DMS53 (cell line): ENCODE measurements around the gene EXOC3L1.

ENCODE experiments used
- DNase-seq: peaks from one replicate; lab custom pipeline; 2025; lab: John Stamatoyannopoulos, UW

EXOC3L1 gene

DNA sequence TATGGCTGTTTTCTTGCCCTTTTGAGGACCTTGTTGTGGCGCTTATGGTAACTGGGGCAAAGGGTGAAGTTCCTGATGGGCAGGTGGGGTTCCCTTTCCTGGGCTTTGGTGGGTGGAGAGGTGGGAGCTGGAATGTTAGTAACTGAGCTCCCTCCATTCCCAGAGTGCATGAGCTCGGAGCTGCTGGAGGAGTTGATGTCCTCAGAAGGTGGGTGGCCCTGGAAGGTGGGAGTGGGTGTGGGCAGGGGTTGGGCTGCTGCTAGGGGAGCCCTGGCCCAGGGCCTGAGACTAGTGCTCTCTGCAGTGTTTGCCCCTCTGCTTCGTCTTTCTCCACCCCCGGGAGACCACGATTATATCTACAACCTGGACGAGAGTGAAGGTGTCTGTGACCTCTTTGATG lies 7.8 kb upstream of the EXOC3L1 start:
- DNase-seq: no peak

DNA sequence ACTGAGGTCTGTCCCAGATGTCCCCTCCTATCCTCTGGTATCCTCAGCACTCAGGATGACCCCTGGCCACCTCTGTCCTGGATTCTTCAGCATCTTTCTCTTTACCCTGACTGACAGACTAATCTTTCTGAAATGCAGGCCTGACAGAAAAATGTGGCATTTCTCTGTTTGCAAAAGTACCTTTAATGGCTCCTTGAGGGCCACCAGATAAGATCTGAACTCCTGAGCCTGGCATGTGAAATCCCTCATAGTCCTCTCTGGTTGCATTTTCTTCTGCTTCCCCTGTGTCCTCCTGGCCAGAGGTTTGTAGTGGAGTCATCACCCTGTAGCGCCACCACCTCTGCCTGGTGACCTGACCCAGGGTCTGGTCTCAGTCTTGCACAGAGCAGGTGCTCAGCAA lies 6.9 kb upstream of the EXOC3L1 start:
- DNase-seq: no peak

DNA sequence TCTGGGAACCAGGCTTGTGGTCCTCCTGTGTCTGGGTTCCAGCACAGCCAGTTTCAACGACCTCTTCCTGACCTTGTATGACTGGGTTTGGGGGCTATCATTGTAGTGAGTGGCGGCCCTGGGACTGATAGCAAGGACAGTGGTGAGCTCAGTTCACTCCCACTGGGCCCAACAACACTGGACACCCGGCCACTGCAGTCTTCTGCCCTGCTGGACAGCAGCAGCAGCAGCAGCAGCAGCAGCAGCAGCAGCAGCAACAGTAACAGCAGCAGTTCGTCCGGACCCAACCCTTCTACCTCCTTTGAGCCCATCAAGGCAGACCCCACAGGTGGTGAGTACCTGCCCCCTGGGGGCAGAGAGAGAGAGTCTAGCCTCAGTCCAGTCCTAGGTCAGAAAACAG lies 5.7 kb upstream of the EXOC3L1 start:
- no peak for DNase-seq

DNA sequence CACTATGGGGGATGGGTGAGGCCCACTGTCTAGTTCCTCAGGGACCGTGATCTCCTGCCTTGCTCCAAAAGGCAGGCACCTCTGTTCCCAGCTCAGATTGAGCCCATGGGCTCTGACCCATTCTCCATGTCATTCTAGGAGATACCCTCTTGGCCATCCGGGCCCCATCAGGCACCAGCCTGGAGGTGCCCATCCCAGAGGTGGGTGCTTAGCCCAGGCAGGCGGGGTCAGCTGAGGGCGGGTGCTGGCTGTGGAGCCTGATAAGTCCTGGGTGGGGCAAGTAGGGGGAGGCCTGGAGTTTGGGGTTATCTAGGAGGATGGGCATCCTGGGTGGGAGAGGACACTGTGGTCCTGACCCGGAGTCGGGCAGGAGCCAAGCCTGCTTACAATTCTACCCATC lies 4.3 kb upstream of the EXOC3L1 start:
- no peak for DNase-seq

DNA sequence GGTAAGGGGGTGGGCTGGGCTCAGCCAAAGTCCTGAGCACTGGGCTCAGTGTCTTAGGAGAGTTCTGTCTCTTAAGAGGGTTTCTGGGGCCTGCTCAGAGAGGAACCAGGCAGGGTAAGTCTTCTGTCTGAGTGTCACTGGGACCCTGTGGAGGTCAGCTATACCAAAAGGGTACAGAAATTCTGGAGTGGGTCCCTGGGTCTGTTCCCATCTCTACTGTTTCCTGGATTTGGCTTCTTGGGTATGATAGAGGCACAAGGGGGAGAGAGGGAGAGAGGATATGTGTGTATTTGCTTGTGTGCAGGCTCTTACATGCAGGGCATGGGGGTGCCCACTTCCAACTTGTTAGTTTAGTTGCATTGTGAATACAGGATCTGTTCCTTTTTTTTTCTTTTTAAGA lies 3.6 kb upstream of the EXOC3L1 start:
- no peak for DNase-seq

DNA sequence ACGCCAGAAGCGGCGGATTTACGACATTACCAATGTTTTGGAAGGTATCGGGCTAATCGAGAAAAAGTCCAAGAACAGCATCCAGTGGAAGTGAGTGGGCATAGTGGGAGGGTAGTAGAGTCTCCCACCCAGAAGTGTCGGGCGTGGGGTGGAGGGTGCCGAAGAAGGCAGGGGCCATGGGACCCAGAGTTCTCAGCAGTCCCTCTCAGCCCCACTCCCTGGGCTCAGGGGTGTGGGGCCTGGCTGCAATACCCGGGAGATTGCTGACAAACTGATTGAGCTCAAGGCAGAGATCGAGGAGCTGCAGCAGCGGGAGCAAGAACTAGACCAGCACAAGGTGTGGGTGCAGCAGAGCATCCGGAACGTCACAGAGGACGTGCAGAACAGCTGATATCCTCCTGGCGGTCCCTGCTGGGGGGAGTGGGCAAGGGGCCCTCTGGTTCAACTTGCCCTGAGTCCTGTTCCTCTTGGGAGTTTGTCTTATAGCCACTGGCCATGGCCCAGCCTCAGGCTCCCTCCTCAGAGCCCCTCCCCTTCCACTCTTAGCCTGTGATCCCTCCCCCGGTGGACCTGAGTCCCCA lies 2.9 kb upstream of the EXOC3L1 start:
- DNase-seq: no peak

DNA sequence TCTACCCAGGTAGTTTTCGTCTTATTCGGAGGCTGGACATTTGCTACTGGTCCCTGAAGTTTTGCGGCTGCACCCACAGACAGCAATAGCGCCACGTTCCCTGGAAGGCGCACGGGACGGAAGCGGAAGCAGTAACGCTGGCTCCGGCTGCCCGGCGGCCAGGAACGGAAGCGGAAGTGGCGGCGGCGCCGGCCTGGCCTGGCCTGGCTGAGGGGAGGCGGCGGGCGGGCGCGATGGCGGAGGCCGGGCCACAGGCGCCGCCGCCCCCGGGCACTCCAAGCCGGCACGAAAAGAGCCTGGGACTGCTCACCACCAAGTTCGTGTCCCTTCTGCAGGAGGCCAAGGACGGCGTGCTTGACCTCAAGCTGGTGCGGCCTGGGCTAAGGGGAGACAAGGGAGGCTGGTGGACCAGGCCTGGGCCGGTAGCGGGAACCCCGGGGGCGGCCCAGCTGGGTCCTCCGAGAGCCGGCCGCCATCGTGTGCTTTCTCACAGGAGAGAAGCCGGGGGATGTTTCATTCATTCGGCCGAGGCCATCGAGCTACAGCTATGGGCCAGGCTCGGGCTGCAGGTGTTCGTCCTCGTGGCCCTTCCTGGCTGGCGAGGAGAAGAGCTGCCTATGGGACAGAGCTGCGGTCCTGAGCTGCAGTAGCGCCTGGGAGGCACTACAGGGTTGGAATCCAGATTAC lies 2.2 kb upstream of the EXOC3L1 start, which contains the start of gene E2F4:
Gene E2F4, plus strand, starts transcription at position 161 of the 687 bp plus-strand sequence. Its CDS starts 73 bp downstream, at position 234.
- DNase-seq: peak; percentile 96

DNA sequence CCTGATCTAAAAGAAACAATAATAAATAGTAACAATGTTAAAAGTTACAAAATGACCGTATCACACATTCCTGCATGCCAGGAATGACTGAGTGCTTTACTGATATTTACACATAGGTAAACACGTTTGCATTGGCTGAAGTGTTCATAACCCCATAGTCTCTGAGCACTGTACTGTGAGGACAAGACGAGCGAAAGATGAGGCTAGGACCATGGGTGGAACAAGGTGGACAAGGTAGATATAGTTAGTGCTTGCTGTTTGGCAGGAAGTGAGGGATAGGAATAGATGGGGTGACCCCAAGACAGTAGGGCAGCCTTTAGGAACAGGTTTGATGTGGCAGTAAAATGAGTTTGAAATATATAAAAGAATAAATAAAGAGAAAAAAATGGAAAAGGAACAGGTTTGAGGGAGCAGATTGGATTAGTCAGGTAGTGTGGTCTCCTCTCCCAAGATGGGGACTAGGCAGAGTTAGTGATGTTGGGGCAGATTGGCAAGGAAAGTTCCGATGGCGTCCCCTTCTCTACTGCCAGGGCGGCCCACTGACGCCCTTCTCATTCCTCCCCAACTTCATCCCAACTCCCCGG lies 1.6 kb upstream of the EXOC3L1 start:
- DNase-seq: no peak

DNA sequence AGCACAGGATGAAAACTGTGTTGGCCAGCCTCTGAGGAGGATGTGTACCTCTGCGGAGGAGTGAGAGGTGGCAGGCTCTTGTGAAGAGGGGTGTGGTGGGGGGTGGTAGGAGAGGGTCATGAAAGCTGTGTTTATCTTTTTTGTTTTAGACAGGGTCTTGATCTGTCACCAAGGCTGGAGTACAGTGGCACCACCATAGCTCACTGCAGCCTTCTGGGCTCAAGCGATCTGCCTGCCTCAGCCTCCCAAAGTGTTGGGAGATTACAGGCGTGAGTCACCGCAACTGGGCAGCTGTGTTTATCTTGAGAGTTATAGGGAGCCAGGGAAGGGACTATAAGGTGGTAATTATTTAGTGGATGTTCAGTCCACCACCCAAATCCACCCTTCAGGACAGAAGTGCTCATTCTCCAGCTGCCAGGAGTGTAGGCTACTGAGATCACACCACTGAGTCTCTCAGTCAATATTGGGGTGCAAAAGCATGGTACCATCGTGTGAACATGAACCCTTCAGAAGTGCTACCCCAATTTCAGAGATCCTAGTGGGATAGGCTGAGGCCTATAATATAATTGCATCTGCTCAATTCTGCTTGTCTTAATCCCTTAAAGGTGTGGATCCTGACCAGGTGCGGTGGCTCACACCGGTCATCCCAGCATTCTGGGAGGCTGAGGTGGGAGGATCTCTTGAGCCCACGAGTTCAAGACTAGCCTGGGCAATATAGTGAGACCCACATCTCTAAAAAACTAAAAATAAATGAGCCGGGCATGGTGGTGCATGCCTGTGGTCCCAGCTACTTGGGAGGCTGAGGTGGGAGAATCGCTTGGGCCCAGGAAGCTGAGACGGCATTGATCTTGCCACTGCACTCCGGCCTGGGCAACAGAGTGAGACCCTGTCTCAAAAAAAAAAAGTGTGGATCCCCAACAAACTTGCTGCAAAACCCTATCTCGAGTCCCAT lies 788 bp upstream of the EXOC3L1 start:
- DNase-seq: peak; percentile 70

DNA sequence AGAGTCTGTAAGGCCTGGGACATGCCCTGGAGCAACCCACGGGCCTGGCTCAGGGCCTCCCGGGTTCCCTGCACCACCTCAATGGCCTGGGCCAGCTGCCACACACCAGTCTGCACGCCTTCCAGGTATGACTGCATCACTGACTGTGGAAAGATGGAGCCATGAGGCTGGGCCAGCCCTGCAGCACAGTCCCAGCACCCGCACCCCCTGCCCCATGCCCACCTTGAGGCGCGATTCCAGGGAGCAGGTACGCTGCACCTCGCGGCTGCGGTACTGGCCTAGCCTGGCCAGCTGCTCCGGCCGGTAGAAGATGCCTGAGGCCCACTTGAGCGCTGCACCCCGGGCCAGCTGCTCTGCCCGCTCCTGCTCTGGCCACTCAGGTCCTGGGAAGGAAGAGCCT lies 1.1 kb downstream of the EXOC3L1 start:
- no peak for DNase-seq

DNA sequence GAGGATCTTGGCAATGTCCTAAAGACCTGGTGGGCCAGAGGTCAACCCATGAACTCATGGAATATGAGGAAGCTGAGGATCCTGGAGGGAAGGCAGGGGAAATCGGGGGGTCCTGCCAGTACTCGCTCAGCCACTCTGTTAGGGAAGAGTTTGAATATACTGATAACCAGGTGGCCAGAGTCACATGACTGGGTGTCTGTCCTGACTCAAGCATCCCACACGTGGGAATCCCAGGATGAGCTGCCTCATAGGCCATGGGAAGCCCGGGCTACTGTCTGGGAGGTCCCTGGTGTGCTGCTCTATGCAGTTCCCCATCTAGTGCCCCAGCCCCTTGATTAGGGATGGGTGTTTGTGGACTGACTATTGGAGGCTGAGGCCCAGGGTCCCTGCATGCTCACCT lies 1.6 kb downstream of the EXOC3L1 start:
- no peak for DNase-seq

DNA sequence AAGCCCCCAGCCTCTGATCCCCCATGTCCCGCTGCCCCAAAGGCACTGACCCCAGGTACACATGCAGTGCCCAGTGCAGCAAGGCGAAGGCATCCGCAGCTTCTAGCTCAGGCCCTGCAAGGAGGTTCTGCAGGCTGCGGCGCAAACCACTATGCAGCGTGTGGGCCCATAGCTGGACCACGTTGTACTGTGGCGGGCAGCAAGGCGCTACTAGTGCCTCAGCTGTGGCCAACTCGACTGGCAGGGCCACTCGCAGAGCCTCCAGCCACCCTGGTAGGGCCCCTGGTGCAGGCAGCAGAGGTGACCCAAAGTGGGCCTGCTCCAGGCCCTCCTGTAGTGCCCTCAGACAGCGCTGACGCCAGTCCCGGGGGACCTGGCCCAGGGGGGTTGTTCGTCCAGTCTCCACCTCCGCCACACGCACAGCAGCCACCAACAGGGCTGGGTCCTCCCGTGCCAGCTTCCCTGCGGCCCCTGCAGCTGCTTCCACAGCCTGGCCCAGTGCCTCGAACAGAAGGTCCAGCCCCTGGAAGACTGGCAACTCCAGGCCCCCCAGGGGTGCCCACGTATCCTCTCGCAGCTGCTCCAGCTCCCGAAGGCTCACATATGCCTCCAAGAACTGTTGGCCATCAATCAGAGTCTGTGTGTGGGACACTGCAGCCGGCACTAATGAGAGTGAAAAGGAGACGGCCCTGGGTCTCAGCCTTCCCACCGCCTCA lies 2.6 kb downstream of the EXOC3L1 start:
- no peak for DNase-seq

DNA sequence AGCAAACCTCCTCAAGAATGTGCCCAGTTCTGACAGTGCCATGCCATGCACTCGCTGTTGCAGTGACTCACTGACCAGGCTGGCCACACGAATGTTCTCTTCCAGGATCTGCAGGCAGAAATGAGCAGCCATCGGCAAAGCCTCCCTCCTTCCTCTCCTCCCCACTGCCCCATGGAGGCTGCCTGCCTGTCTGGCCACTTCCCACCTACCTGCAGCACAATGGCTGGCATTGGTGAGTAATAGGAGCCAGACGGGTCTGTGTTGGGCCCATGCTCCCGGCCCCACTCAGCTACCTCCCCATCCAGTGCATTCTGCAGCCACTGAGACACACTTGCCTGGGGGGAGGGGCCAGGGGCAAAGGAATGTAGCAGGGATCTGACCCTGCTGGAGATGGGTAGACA lies 3.4 kb downstream of the EXOC3L1 start:
- DNase-seq: no peak

DNA sequence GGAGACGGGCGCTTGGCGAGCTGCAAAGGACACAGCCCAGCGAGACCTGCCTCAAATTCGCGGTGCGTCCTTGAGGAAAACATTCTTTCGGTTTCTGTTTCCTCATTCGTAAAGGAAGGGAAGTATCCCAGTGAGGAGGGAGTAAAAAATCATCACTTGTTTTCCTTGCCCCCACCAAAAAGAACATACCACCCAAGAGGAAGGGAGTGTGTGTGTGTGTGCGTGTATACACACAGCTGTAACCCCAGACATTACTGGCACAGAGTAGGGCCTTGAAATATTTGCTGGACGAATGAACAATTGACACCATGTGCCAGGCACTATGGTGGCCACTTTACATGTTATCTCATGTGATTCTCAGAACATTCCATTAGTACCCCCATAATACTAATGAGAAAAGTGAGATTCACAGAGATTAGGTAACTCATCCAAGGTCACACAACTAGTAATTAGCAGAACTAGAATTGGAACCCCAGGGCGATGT lies 4.2 kb downstream of the EXOC3L1 start:
- DNase-seq: no peak

DNA sequence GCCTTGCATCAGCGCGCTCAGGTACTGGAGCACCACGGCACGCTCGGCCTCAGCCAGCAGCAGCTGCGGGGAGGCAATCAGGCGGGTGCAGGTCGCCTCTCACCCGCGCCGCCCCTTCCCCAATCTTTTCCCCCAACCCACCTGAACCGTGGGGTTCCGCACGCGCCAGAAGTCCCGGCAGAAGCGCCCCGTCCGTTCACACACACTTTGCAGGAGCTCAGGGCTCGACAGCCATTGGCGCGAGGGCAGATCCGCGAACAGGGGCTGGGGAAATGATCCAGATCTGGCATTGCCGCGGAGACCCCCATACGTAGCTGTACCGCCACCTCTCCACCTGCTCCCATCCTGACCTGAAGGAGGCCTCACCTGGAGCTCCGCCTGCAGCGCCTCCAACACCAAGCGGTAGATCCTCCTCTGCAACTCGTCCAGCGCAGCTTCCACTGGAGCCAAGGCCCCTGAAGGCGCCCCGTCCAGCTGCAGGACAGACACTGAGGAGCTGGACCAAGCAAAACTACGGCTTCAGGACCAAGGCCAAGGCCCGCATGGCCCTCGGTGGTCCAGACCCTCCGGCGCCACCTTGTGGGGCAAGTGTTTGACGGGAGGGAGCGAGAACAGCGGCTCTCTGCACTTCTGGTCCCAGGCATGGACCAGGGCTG lies 4.8 kb downstream of the EXOC3L1 start:
- peak; percentile 91 for DNase-seq

DNA sequence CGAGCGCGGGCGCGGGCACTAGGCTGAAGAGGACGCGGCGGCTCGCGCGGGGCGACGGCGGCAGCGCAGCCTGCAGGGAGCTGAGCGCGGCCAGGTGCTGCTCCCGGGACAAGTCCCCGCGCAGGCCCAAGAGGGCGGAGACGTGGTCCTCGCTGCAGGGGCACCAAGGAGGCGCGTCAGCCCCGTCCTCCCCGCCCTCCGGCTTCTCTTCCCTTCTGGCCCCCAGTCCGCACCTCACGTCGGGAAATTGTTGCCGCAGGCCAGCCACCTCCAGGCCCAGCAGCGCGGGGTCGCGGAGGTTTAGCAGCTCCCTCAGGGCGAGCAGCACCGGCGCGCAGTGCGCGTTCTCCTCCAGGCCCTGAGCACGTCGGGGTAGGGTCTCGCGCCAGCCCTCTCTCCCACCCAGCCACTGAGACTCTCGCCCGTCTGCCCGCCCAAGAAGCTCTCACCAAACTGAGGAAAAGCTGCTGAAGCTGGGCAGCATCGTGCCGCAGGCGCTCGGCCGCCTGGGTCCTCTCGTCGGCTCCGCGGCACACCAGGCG lies 5.4 kb downstream of the EXOC3L1 start:
- DNase-seq: peak; percentile 84

DNA sequence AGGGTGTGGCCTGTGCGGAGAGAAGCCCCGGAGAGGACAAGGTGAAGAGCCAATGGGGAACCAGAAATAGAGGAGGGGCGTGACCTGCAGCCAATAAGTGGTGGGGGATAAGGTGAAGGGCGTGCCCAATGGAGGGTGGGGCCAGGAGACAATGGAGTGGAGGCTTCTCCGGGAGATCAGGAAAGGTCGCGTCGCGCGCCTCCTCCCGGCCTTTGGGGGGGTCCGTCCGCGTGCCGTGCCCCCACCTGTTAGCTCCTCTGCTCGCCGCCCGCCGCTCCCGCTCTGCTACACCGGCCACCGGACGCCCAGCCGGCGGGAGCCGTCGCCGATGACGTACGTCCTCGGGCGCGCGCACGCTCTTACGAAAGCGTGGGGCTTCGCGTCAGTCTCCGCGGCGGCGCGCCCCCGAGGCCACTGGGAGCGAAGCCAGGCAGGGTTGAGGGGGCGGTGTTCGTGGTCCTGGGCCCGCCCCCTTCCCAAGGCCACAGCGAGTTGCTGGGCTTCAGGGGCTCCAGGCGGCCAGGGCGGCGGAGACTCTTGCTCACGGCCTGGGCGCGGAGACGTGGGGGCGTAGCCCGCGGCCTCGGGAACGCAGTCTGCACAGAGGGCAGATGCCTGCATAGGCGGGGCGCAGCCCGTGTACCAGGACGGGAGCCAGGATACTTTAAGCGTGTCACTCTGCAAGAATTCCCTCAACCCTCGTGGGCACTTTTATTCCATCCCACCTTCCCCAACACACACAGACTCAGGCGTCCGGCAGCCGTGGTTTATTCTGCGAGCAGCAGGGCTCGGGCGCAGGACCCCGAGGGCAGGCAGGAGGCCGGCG lies 6.1 kb downstream of the EXOC3L1 start, which contains the start of gene MATCAP1:
Gene MATCAP1, minus strand, starts transcription at position 337 of the 826 bp plus-strand sequence. CDS start 3,353 bp downstream, outside the sequence.
- DNase-seq: peak; percentile 97

DNA sequence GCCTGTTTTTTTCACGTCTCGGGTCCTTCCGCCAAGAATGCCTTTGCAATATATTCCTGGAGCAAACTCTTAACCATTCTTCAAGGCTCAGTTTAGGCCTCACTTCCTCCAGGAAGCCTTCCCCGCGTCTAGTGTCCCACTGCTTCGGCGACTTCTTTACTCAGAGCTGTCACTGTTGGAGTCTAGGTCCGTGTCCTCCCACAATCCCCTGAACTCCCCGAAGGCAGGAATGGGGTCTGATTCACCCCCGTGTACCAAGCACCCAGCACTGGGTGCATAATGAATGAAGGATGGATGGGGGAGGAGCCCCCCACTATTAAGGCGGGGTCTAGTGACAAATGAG lies 6.7 kb downstream of the EXOC3L1 start:
- no peak for DNase-seq

DNA sequence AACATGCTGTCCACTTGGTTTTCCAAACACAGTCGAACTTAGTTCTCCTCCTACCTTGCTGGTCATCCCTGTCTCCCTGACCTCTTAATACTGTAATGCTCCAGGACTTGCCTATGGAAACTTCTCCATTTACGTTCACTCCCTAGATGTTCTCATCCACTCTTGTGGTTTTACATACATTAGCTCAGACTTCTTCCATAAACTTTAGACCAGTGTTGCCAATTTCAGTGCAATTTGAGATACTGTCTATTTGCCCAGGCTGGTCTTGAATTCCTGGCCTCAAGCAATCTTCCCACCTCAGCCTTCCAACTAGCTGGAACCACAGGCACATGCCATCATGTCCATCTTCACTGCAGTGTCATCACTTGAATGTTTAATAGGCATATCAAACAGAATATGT lies 7.6 kb downstream of the EXOC3L1 start:
- DNase-seq: no peak

DNA sequence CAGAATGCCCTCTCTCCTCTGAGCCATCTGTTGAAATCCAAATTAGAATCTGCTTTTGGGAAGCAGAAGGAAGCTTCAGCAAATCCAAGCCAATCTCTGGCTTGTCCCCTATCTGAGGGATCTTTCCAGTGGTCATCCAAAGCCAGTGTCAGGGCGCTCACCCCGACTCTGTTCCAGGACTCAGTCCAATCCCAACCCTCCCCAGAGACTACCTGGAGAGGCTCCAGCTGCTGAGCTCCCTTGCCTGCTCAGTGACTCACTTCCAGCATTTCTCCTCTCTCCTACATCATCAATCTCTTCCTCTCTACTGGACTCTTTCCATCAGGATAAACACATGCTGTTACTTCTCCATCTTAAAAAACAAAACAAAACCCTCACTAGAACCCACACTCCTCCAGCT lies 8.6 kb downstream of the EXOC3L1 start:
- DNase-seq: no peak
